HG03103 (cell line): Measurements from ENCODE around the gene FGGY.
"Not testable (repeated sequence)": the region's sequence is repeated elsewhere in the genome, so short reads cannot be mapped to it uniquely, and the experiment has no call there.

ENCODE experiments used
- ATAC-seq: cut with Tn5 transposase; IDR thresholded peaks from one replicate; pipeline ENCODE4 v1.9.1; 2021; ENCODE audit warnings: low read depth; ENCODE audit not compliant: unreplicated experiment

Gene FGGY

GRCh38 chr1:59474496-59474895, 177.6 kb downstream of the FGGY start:
- ATAC-seq, result no peak

GRCh38 chr1:59475737-59476136, 178.8 kb downstream of the FGGY start:
- ATAC-seq, result no peak

- no peak for ATAC-seq
Observed at GRCh38 chr1:59477286-59477685, 180.4 kb downstream of the FGGY start.

- ATAC-seq, result no peak
Observed at GRCh38 chr1:59477867-59478266, 181.0 kb downstream of the FGGY start.

- no peak for ATAC-seq
Observed at GRCh38 chr1:59478822-59479221, 181.9 kb downstream of the FGGY start.

GRCh38 chr1:59480188-59480888, 183.4 kb downstream of the FGGY start:
- no peak for ATAC-seq

DNA sequence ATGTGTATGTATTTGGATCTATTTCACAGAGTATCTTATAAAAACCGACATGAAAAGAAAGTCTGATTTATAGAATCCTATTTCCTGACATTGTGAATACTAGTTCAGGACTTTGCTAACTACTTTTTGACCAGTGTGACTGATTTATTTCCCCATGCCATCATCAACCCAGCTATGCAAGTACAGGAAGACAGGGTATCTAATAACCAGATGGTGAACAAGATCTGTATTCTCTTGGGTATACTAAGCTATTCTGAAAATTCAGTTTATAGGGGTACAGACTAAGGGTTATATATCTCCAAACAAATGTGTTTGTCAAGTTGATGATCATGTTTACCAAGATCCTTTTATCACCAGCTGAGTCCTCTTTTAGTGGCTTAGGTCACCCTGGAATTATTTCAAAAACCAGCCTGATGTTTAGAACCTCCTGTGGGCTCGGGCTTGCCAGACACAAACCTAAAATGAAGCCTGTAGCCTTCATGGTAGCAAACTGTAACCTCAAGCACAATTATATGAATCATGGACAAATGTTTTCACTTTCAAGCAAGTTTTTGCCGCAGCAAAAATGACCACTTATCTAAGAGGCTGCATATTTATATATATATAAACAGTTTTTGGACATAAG, 185.1 kb downstream of the FGGY start:
- ATAC-seq, result no peak

- ATAC-seq, result no peak
Observed at GRCh38 chr1:59482986-59483385, 186.1 kb downstream of the FGGY start.

- ATAC-seq, result no peak
Observed at GRCh38 chr1:59484096-59484495, 187.2 kb downstream of the FGGY start.

DNA sequence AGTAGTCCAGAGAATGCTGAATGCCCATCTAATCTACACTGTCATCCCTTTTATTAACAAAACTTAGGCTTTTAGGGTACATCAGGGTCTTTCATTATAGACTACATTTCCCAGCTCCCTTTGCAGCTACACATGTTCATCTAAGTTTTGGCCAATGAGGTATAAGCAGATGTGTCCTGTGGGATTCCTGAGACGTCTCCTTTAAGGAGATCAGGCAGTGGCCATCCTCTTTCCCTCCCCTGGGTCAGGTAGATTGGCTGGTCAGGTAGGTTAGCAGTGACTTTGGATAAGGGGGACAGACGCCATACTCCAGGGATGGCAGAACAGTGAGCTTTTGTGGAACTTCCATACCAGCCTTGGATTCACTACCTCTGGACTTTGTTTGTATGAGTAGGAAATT, 188.3 kb downstream of the FGGY start:
- no peak for ATAC-seq

GRCh38 chr1:59485949-59486348, 189.1 kb downstream of the FGGY start:
- no peak for ATAC-seq

GRCh38 chr1:59486615-59487014, 189.7 kb downstream of the FGGY start:
- ATAC-seq, result no peak

DNA sequence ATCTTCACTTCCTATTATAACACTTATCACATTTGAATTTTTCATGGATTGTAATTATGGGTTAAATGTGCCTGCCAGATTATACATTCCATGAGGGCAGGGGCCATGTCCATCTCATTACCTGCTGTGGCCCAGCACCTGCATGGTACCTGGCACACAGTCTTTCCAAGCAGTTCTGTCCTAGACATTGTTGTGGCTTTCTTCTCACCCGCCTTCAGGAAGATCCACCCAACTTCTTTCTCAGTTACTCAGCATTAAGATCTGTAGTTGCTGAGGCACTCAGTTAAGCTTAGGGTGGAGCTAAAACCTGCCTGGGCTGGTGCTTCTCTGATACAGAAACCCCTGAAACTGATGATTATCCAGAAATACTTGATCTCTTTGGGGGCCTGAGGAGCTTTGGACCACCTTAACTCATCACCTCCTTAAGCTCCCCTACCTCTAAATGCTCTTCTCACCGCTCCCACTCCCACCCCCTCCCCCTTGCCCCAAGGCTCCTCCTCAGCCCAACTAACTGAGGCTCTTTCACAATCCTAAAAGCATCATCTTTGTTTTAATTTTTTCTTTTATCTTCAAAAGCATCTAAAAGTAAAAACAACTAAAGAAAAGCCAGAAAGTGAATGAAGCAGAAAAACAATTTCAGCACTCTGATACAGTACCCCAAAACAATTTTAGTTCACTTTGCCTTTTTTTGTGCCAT, 190.6 kb downstream of the FGGY start:
- ATAC-seq, result no peak

GRCh38 chr1:59492500-59492899, 195.6 kb downstream of the FGGY start:
- ATAC-seq, result no peak

- no peak for ATAC-seq
Observed at GRCh38 chr1:59494145-59494833, 197.4 kb downstream of the FGGY start.

DNA sequence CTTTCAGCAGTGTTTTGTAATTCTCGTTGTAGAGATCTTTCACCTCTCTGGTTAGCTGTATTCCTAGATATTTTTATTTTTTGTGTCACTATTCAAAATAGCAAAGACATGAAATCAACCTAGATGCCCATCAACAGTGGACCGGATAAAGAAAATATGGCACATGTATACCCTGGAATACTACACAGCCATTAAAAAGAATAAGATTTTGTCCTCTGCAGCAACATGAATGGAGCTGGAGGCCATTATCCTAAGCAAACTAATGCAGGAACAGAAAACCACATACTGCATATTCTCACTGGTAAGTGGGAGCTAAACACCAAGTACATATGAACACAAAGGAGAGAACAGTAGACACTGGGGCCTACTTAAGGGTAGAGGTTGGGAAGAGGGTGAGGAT, 199.3 kb downstream of the FGGY start:
- not testable (repeated sequence) for ATAC-seq

DNA sequence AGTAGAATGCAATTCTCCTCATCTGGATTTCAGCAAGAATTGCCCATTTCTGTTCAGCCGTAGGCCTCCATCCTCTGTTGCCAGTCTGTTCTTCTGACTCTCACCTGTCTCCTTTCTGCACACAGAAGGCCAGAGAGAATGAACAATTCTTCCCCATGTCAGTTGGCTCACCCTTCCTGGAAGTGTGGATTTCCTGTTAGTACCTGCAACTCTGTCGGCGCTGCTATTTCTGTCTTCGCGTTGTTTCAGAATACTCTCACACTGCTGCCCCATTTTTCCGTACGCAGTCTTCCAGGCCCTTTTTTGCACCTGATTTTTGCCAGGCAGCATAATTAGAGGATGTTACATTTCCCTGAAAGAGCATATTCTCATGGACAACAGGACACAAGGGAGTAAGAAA, 200.7 kb downstream of the FGGY start:
- no peak for ATAC-seq

DNA sequence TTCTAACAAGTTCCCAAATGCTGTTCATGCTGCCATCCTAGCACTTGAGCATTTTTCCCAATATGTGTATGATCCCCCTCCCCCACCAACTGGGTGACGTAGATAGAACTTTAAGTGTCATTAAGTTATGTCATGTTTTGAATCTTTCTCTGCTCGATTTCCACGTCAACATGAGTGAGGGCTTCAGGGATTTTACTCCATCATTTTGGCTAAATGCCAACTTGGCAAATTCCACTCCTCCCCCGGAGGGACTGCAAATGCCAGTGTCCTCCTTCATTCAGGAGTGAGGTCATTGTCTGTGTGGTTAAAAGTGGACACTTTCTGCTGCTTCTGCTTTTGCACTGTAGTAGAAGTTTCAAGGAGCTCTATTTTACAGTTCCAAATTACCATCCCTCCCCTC, 201.7 kb downstream of the FGGY start:
- no peak for ATAC-seq

GRCh38 chr1:59499273-59499942, 202.5 kb downstream of the FGGY start:
- ATAC-seq, result no peak

DNA sequence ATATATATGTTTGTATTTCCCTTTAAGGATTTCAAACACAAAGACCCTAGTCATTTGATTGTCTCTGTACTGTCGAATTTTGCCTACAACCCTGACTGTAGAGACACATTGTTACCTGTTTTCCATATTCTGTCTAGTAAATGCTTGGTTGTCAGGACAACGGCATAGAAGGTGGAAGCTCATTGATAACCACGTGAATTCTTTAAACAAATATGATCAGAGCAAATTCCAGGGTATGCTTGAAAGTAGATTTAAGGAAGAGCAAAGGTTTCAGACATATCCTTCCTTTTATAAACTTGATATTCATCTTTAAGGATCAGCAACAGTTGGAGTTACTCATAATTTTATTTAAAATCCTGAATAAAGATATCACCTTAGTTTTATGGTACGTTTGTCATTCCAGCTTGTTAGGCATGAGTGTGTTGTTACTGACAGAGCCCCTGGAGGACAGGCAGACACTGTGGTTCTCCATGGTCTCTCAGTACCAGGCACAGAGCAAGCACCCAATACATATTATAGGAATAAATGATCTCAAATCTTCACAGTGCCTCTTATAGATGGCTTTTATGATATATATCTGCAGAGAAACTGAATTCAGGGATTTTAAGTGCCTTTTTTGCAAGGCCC, 203.2 kb downstream of the FGGY start:
- ATAC-seq, result no peak
